ENCODE data around the gene KBTBD12.

Gene KBTBD12

DNA sequence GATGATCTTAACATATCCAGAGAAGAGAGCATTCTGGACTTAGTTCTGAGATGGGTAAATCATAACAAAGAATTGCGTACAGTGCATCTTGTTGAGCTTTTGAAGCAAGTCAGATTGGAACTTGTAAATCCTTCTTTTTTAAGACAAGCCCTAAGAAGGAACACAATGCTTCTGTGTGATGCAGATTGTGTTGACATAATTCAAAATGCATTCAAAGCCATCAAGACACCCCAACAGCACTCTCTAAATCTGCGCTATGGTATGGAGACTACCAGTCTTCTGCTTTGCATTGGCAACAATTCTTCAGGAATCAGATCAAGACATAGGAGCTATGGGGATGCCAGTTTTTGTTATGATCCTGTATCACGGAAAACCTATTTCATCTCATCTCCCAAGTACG, 8.6 kb downstream of the KBTBD12 start:
- no peak for TF ChIP-seq CTCF (IDR thresholded peaks at IDR 0.05; ENCODE audit: insufficient read depth, low read length, missing control alignments)
- H3K4me3 ChIP-seq (ENCODE audit: low read depth, low read length): no peak overlapping the region
- ChIA-PET POLR2A (no interaction called here), CTCF (interaction anchor here (0.8 kb wide), 1 partner anchor 34 kb away, joined by 3 read pairs; no protein-coding TSS in a partner anchor)
- no peak for DNase-seq (ENCODE audit: low read depth, low spot score)

GRCh38 chr3:127925384-127925783, 10.4 kb downstream of the KBTBD12 start:
- H3K4me3 ChIP-seq (ENCODE audit: low read depth, low read length): no peak overlapping the region
- no peak for DNase-seq (ENCODE audit: low read depth, low spot score)
- ChIA-PET CTCF (no interaction called here), POLR2A (no interaction called here)
- no peak for TF ChIP-seq CTCF (IDR thresholded peaks at IDR 0.05; ENCODE audit: insufficient read depth, low read length, missing control alignments)

DNA sequence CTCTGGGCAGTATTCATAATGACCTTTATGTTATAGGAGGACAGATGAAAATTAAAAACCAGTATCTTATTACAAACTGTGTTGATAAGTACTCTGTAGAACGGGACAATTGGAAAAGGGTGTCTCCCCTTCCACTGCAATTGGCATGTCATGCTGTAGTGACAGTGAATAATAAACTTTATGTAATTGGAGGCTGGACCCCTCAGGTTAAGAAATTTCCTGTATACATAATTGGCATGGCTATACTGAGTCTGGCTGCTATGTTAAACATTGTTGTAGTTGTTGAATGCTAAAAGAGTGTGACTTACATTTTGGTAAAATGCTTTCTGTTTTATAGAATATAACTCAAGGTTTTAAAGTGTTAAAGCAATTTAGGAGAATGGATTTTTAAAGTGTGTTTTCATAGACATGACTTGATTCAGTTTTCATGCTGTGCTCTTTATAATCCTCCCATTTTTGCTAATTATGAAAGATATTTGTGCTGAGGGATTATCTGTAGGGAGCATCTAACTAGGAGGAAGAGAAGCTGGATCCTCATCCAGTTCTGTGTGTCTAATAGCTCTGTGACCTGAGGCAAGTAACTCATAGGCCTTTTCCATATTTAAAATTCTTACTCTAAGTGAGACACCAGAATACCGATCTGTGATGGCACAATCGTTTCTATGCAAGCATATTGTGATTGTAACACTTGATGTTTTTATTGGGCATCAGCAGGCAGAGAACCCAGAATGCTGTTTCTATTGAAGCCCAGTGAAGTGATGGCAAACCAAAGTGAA, 13.0 kb downstream of the KBTBD12 start:
- CTCF ChIA-PET: no interaction called here
- no peak for DNase-seq (ENCODE audit: low read depth, low spot score)
- TF ChIP-seq CTCF (IDR thresholded peaks at IDR 0.05; ENCODE audit: insufficient read depth, low read length, missing control alignments): no peak
- H3K4me3 ChIP-seq (ENCODE audit: low read depth, low read length): no peak overlapping the region
- POLR2A ChIA-PET: no interaction called here

DNA sequence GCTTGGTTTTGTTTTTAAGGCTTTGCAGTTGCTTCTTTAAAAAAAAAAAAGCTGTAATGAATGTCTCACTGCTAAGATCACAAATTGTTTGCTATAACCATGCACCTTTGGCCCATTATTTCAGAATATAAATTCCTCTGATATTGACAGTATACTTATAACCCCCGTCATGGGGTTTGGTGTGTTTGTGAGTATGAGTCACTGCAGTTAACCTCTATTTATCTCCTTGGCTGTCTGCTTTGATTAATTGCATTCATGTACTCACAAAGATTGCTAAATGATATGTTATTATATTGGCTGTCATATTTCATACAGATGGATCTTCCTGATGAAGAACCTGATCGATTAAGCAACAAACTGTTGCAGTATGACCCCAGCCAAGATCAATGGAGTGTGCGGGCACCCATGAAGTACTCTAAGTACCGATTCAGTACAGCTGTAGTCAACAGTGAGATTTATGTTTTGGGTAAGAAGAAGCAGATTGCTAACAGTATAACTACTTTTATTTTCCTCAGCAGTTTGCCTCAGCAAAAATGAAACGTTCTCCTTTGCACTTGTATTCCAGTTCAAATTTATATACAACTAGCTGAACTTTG, 14.9 kb downstream of the KBTBD12 start:
- H3K4me3 ChIP-seq (ENCODE audit: low read depth, low read length): no peak overlapping the region
- ChIA-PET POLR2A (no interaction called here), CTCF (no interaction called here)
- no peak for TF ChIP-seq CTCF (IDR thresholded peaks at IDR 0.05; ENCODE audit: insufficient read depth, low read length, missing control alignments)
- no peak for DNase-seq (ENCODE audit: low read depth, low spot score)

DNA sequence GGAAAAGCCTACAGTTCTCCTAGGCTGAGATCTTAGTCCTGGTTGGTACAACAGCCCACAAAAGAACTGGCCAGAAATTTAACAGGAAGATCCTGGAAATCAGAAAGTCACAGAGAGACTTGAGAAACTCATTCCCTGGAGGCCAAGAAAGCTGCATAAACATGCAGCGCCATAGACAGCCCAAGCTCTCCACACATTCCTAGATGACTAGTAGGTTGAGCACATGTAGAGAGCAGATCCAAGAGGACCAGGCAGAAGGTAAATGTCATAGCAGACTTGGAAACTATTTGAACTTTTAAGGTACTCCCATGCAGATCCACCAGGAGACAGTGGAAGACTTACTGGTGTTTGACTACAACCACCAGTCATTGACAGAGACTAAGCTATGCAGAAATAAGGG, 18.4 kb downstream of the KBTBD12 start:
- POLR2A ChIA-PET: interaction anchor here (0.6 kb wide), 1 partner anchor 40 kb away, joined by 3 read pairs; no protein-coding TSS in a partner anchor
- CTCF ChIA-PET: no interaction called here
- no peak overlapping the region for H3K4me3 ChIP-seq (ENCODE audit: low read depth, low read length)
- no peak for TF ChIP-seq CTCF (IDR thresholded peaks at IDR 0.05; ENCODE audit: insufficient read depth, low read length, missing control alignments)
- DNase-seq (ENCODE audit: low read depth, low spot score): no peak

- POLR2A ChIA-PET: no interaction called here
- CTCF ChIA-PET: interaction anchor here (0.9 kb wide), 1 partner anchor 114 kb away, joined by 4 read pairs; no protein-coding TSS in a partner anchor
Measured at GRCh38 chr3:127938800-127939199, 23.8 kb downstream of the KBTBD12 start.

More at GRCh38 chr3:127938800-127939199, 23.8 kb downstream of the KBTBD12 start:
- H3K4me3 ChIP-seq (ENCODE audit: low read depth, low read length): no peak overlapping the region
- no peak for TF ChIP-seq CTCF (IDR thresholded peaks at IDR 0.05; ENCODE audit: insufficient read depth, low read length, missing control alignments)
- DNase-seq (ENCODE audit: low read depth, low spot score): no peak
